Measurements from ENCODE around the gene DGKI.

- TF ChIP-seq MXD4 (CRISPR knock-in tag; IDR thresholded peaks at IDR 0.05) (no peak), MTF1 (CRISPR knock-in tag; IDR thresholded peaks at IDR 0.05) (no peak)
- TF ChIP-seq, protein P1, sequence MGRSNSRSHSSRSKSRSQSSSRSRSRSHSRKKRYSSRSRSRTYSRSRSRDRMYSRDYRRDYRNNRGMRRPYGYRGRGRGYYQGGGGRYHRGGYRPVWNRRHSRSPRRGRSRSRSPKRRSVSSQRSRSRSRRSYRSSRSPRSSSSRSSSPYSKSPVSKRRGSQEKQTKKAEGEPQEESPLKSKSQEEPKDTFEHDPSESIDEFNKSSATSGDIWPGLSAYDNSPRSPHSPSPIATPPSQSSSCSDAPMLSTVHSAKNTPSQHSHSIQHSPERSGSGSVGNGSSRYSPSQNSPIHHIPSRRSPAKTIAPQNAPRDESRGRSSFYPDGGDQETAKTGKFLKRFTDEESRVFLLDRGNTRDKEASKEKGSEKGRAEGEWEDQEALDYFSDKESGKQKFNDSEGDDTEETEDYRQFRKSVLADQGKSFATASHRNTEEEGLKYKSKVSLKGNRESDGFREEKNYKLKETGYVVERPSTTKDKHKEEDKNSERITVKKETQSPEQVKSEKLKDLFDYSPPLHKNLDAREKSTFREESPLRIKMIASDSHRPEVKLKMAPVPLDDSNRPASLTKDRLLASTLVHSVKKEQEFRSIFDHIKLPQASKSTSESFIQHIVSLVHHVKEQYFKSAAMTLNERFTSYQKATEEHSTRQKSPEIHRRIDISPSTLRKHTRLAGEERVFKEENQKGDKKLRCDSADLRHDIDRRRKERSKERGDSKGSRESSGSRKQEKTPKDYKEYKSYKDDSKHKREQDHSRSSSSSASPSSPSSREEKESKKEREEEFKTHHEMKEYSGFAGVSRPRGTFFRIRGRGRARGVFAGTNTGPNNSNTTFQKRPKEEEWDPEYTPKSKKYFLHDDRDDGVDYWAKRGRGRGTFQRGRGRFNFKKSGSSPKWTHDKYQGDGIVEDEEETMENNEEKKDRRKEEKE (IDR thresholded peaks at IDR 0.05), result no peak
Measured at GRCh38 chr7:137682596-137682995, 164.2 kb downstream of the DGKI start.
